OCI-LY3 (cell line): Measurements from ENCODE around the gene PLAC8.
"Not testable (repeated sequence)": the region's sequence is repeated elsewhere in the genome, so short reads cannot be mapped to it uniquely, and the experiment has no call there.

Experiments
- H2AFZ ChIP-seq: fragments of 200-600, 300-600 bp; shearing (Covaris generic); 2 replicates; pipeline ENCODE4 v1.6.0; 2014; ENCODE audit warnings: antibody characterized with exemption, low read depth, low read length
- H3K27ac ChIP-seq: fragments of 200-600, 300-600 bp; sonication (generic); 2 replicates; pipeline ENCODE4 v1.5.1; 2014; ENCODE audit warnings: mild to moderate bottlenecking, low read length, moderate library complexity, mixed read lengths
- H3K27me3 ChIP-seq: fragments of 200-600, 300-600 bp; sonication (generic); 2 replicates; pipeline ENCODE4 v1.6.1; 2014; ENCODE audit warnings: low read depth, low read length, mixed read lengths
- H3K36me3 ChIP-seq: fragments of 200-600, 300-600 bp; sonication (generic); replicated peaks from 2 replicates; pipeline ENCODE3; 2014; ENCODE audit warnings: low read depth, low read length, mixed read lengths
- H3K4me1 ChIP-seq: fragments of 300-600, 200-600 bp; sonication (generic); 2 replicates; pipeline ENCODE4 v1.6.1; 2014; ENCODE audit warnings: low read length, mixed read lengths
- H3K4me2 ChIP-seq: fragments of 200-600, 300-600 bp; sonication (generic); 2 replicates; pipeline ENCODE4 v1.6.1; 2014; ENCODE audit warnings: low read length, mixed read lengths
- H3K4me3 ChIP-seq: fragments of 300-600, 200-600 bp; sonication (generic); 2 replicates; pipeline ENCODE4 v1.5.1; 2014; ENCODE audit warnings: antibody characterized with exemption, mild to moderate bottlenecking, low read length, moderate library complexity
- H3K79me2 ChIP-seq: fragments of 300-600, 200-600 bp; shearing (Covaris generic); 2 replicates; pipeline ENCODE4 v1.6.1; 2014; ENCODE audit warnings: mild to moderate bottlenecking, low read length, mixed read lengths
- H3K9ac ChIP-seq: fragments of 300-600, 200-600 bp; shearing (Covaris generic); 2 replicates; pipeline ENCODE4 v1.6.0; 2014; ENCODE audit warnings: mild to moderate bottlenecking, low read length, moderate library complexity
- H3K9me3 ChIP-seq: fragments of 200-600, 300-600 bp; shearing (Covaris generic); 2 replicates; pipeline ENCODE4 v1.6.1; 2014; ENCODE audit warnings: low read length, mixed read lengths; ENCODE audit not compliant: insufficient read depth
- H4K20me1 ChIP-seq: fragments of 200-600, 300-600 bp; sonication (generic); 2 replicates; pipeline ENCODE4 v1.6.1; 2016; ENCODE audit warnings: low read length, mixed read lengths; ENCODE audit not compliant: insufficient read depth
- EZH2phosphoT487 ChIP-seq: fragments of 200-600 bp; shearing (Covaris generic); IDR thresholded peaks from 2 replicates; pipeline ENCODE4 v1.6.1; 2018; ENCODE audit warnings: antibody characterized with exemption, mixed run types, low read depth
- TF ChIP-seq, protein P1 (sequence below): fragments of 200-600, 300-600 bp; sonication (generic); IDR thresholded peaks from 2 replicates; pipeline ENCODE4 v1.5.1; 2014; ENCODE audit warnings: antibody characterized with exemption, low read length, low read depth

PLAC8 gene

DNA sequence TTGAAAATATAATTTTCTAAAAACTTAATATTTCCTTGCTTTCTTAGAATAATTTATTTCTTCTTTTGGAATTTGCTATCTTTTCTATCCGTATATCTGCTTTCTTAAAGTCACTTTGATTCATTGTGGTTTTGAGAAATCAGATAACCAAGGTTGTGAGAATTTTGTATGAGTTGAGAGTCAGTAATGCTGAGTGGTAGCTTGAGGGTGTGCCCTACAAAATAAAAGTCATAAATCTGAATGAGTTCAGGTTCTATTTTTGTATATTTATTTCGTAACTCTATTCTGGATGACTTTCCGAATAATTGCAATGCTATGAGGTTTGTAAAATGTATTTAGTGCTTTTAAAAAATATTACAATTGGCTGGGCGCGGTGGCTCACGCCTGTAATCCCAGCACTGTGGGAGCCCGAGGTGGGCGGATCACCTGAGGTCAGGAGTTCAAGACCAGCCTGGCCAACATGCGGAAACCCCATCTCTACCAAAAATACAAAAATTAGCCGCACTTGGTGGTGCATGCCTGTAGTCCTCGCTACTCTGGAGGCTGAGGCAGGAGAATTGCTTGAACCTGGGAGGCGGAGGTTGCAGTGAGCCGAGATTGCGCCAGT lies 70.6 kb downstream of the PLAC8 start:
- Histone ChIP-seq H3K36me3 (peaks cover 3% of the 10 kb centered on the region), H3K9me3 (no peaks in the 10 kb centered on the region), H3K4me1 (peaks cover 3% of the 10 kb centered on the region; the same call in 1 of the 2 replicates), H3K27ac (no peak overlapping the region), H3K79me2 (peaks cover 18% of the 10 kb centered on the region), H3K4me3 (no peak overlapping the region), H2AFZ (no peak overlapping the region), H3K27me3 (no peaks in the 10 kb centered on the region), H3K4me2 (no peak overlapping the region), H3K9ac (no peak overlapping the region), H4K20me1 (no peaks in the 10 kb centered on the region)
- no peak for TF ChIP-seq EZH2phosphoT487
- TF ChIP-seq, protein P1, sequence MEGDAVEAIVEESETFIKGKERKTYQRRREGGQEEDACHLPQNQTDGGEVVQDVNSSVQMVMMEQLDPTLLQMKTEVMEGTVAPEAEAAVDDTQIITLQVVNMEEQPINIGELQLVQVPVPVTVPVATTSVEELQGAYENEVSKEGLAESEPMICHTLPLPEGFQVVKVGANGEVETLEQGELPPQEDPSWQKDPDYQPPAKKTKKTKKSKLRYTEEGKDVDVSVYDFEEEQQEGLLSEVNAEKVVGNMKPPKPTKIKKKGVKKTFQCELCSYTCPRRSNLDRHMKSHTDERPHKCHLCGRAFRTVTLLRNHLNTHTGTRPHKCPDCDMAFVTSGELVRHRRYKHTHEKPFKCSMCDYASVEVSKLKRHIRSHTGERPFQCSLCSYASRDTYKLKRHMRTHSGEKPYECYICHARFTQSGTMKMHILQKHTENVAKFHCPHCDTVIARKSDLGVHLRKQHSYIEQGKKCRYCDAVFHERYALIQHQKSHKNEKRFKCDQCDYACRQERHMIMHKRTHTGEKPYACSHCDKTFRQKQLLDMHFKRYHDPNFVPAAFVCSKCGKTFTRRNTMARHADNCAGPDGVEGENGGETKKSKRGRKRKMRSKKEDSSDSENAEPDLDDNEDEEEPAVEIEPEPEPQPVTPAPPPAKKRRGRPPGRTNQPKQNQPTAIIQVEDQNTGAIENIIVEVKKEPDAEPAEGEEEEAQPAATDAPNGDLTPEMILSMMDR: no peak

DNA sequence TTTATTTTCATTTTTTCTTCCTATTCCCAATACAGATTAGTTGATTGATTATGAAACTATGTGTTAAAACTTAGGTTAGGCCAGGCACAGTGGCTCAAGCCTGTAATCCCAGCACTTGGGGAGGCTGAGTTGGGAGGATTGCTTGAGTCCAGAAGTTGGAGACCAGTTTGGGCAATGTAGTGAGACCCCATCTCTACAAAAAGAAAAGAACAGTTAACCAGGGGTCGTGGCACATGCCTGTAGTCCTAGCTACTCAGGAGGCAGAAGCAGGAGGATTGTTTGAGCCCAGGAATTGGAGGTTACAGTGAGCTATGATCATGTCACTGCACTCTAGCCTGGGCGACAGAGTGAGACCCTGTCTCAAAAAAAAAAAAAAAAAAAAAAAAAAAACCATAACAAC lies 71.4 kb downstream of the PLAC8 start:
- H2AFZ ChIP-seq, H3K9me3 ChIP-seq, H3K4me3 ChIP-seq, H4K20me1 ChIP-seq, H3K9ac ChIP-seq, H3K27me3 ChIP-seq, H3K27ac ChIP-seq, H3K4me2 ChIP-seq, H3K4me1 ChIP-seq, H3K36me3 ChIP-seq: not testable (repeated sequence)
- H3K79me2 ChIP-seq: peaks cover 20% of the 10 kb centered on the region

DNA sequence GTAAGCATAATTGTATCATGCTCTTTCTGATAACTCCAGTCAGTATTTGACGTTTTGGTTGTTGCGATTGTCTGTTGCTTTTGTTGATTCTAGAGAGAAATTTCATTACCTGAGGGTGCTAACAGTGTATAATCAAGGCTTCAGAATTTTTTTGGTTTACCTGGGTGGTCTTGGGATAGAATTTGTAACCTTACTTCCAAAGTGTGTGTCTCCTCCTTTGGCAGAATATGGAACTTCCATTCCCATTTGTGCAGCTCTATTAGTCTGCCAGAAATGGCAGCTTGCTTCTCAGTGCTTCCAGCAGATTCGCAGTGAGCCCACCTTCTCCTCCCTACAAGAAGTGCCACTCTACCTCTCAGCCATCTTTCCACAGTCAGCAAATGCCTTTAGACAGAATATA lies 74.3 kb downstream of the PLAC8 start:
- H4K20me1 ChIP-seq: no peaks in the 10 kb centered on the region
- no peak overlapping the region for H3K4me2 ChIP-seq
- H3K4me1 ChIP-seq: peaks cover 13% of the 10 kb centered on the region
- peaks cover 3% of the 10 kb centered on the region for H3K36me3 ChIP-seq
- H3K9ac ChIP-seq: no peak overlapping the region
- peaks cover 48% of the 10 kb centered on the region for H3K79me2 ChIP-seq
- TF ChIP-seq, protein P1: no peak
- no peak for TF ChIP-seq EZH2phosphoT487
- H2AFZ ChIP-seq: no peak overlapping the region
- H3K9me3 ChIP-seq: no peaks in the 10 kb centered on the region
- H3K27ac ChIP-seq: no peak overlapping the region
- H3K27me3 ChIP-seq: no peaks in the 10 kb centered on the region
- no peak overlapping the region for H3K4me3 ChIP-seq
